Panc1 (cell line): ENCODE results near the gene ALDOA. TPM values are rescaled to one million over a fixed set of nuclear protein-coding genes. Genes with fewer than 3 reads are reported as not detected.

ENCODE experiments used
- ATAC-seq: fragments of 200-7000 bp; cut with Tn5 transposase; 2 replicates; pipeline ENCODE4 v1.9.1; 2020; ENCODE audit warnings: mild to moderate bottlenecking, moderate library complexity
- BruUV-seq: library from RNA; stranded (reverse); fragments of 400-500 nt; replicated peaks from 2 replicates; lab custom pipeline; 2021; lab: Mats Ljungman, UMichigan
- CTCF ChIA-PET: fragments of 300-600 bp; sonication (Branson Sonifier 250); formaldehyde crosslinking; loops from one replicate; lab custom pipeline; 2022; ENCODE audit warnings: antibody characterized with exemption; lab: Charles Lee
- POLR2A ChIA-PET: fragments of 300-600 bp; sonication (Branson Sonifier 250); formaldehyde crosslinking; loops from one replicate; lab custom pipeline; 2022; ENCODE audit warnings: antibody characterized with exemption; lab: Charles Lee
- DNase-seq: peaks from one replicate; pipeline ENCODE4 v3.0.0-alpha.2; 2010; ENCODE audit warnings: low read depth, low spot score
- H3K27ac ChIP-seq: 2 replicates; pipeline ENCODE4 v1.5.1; 2011; ENCODE audit warnings: mild to moderate bottlenecking, low read length, inconsistent platforms
- H3K27me3 ChIP-seq: fragments of 200-500 bp; sonication (Bioruptor generic); 2 replicates; pipeline ENCODE4 v1.6.0; 2014; ENCODE audit warnings: low read length, inconsistent platforms; ENCODE audit not compliant: control insufficient read depth, insufficient read depth
- H3K36me3 ChIP-seq: fragments of 200-500 bp; sonication (Bioruptor generic); 2 replicates; pipeline ENCODE4 v1.5.1; 2014; ENCODE audit warnings: inconsistent platforms, mild to moderate bottlenecking, low read length, moderate library complexity; ENCODE audit not compliant: control insufficient read depth, insufficient read depth
- H3K4me1 ChIP-seq: 2 replicates; pipeline ENCODE4 v1.5.1; 2011; ENCODE audit warnings: inconsistent platforms, mild to moderate bottlenecking, low read length, moderate library complexity; ENCODE audit not compliant: control insufficient read depth, insufficient read depth
- H3K4me3 ChIP-seq, 2 experiments: 2 replicates each; pipeline ENCODE4 v1.5.1; 2011 to 2012; ENCODE audit warnings: low read depth in 2 of 2, low read length in 2 of 2, mild to moderate bottlenecking in 2 of 2, inconsistent platforms in 1 of 2, moderate library complexity in 1 of 2
- H3K9me3 ChIP-seq: fragments of 200-500 bp; sonication (Bioruptor generic); 2 replicates; pipeline ENCODE4 v1.5.1; 2014; ENCODE audit warnings: low read depth, mild to moderate bottlenecking, inconsistent platforms, low read length, moderate library complexity; ENCODE audit not compliant: control insufficient read depth, insufficient read depth
- POLR2AphosphoS5 ChIP-seq: IDR thresholded peaks from 2 replicates; pipeline ENCODE4 v1.6.1; 2012; ENCODE audit warnings: mild to moderate bottlenecking, low read depth, low read length, moderate library complexity
- SIN3A ChIP-seq: IDR thresholded peaks from 2 replicates; pipeline ENCODE4 v1.6.1; 2012; ENCODE audit warnings: low read depth, mild to moderate bottlenecking, low read length, moderate library complexity, borderline replicate concordance; ENCODE audit not compliant: insufficient read depth
- TCF7L2 ChIP-seq: IDR thresholded peaks from 2 replicates; pipeline ENCODE4 v1.6.1; 2011; ENCODE audit warnings: mild to moderate bottlenecking, low read depth, low read length, inconsistent platforms
- in situ Hi-C: cut with HindIII; loops from 2 replicates; pipeline ENCODE4 v1.10.0; 2016; ENCODE audit warnings: low sequenced_read_pairs, low pct_unique_long_range_greater_than_20kb
- intact Hi-C: fragments of 100-400 bp; cut with micrococcal nuclease; formaldehyde crosslinking; loops from one replicate; pipeline ENCODE4 v1.10.0; 2022; ENCODE audit not compliant: unreplicated experiment
- total RNA-seq: library from RNA; stranded (reverse); gene quantifications from one replicate; pipeline ENCODE4 v1.2.1, GENCODE V29; 2021; ENCODE audit not compliant: unreplicated experiment
- TF ChIP-seq, protein P1 (sequence below), 2 experiments: IDR thresholded peaks; 2 replicates each; pipeline ENCODE4 v1.6.1; 2011 to 2012; ENCODE audit warnings: low read depth in 2 of 2, control low read depth in 1 of 2, low read length in 1 of 2, mild to moderate bottlenecking in 1 of 2, moderate library complexity in 1 of 2; ENCODE audit not compliant: insufficient read depth in 1 of 2
- TF ChIP-seq, protein P2 (sequence below): fragments of 450-650 bp; IDR thresholded peaks from 2 replicates; pipeline ENCODE4 v1.5.1; 2017; ENCODE audit warnings: mild to moderate bottlenecking

The ALDOA gene
- total RNA-seq, 1 experiment from 2014 or later, result 2,516 TPM

DNA sequence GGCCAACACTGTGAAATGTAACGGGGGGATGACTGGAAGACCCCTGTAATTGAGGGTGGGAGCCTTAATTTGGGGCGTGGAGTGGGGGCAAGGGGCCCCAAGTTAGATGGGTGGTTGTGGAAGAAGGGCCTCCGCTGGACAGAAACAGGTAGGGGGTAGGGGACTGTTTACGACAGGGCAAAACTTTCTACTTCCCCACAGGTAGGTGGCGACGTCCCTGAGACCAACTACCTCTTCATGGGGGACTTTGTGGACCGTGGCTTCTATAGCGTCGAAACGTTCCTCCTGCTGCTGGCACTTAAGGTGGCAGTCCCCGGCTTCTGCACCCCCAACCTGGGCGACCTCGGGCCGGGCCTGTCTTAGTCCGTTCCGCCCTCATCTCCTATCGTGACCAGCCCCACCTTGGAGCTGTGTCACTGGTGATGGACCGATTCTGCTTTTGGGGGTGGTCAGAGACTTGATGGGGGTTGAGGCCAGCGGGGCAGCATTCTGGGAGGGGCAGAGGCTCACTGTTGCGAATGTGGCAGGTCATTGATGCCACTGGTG lies 17.1 kb downstream of the ALDOA start:
- peaks cover 9% of the 10 kb centered on the region for H3K36me3 ChIP-seq
- no peak for TF ChIP-seq TCF7L2
- TF ChIP-seq, protein P1, sequence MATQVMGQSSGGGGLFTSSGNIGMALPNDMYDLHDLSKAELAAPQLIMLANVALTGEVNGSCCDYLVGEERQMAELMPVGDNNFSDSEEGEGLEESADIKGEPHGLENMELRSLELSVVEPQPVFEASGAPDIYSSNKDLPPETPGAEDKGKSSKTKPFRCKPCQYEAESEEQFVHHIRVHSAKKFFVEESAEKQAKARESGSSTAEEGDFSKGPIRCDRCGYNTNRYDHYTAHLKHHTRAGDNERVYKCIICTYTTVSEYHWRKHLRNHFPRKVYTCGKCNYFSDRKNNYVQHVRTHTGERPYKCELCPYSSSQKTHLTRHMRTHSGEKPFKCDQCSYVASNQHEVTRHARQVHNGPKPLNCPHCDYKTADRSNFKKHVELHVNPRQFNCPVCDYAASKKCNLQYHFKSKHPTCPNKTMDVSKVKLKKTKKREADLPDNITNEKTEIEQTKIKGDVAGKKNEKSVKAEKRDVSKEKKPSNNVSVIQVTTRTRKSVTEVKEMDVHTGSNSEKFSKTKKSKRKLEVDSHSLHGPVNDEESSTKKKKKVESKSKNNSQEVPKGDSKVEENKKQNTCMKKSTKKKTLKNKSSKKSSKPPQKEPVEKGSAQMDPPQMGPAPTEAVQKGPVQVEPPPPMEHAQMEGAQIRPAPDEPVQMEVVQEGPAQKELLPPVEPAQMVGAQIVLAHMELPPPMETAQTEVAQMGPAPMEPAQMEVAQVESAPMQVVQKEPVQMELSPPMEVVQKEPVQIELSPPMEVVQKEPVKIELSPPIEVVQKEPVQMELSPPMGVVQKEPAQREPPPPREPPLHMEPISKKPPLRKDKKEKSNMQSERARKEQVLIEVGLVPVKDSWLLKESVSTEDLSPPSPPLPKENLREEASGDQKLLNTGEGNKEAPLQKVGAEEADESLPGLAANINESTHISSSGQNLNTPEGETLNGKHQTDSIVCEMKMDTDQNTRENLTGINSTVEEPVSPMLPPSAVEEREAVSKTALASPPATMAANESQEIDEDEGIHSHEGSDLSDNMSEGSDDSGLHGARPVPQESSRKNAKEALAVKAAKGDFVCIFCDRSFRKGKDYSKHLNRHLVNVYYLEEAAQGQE (IDR thresholded peaks at IDR 0.05; ENCODE audit: insufficient read depth in 1 of 2, low read depth in 2 of 2, low read length in 1 of 2), result no peak
- no peak for TF ChIP-seq POLR2AphosphoS5
- TF ChIP-seq, protein P2, sequence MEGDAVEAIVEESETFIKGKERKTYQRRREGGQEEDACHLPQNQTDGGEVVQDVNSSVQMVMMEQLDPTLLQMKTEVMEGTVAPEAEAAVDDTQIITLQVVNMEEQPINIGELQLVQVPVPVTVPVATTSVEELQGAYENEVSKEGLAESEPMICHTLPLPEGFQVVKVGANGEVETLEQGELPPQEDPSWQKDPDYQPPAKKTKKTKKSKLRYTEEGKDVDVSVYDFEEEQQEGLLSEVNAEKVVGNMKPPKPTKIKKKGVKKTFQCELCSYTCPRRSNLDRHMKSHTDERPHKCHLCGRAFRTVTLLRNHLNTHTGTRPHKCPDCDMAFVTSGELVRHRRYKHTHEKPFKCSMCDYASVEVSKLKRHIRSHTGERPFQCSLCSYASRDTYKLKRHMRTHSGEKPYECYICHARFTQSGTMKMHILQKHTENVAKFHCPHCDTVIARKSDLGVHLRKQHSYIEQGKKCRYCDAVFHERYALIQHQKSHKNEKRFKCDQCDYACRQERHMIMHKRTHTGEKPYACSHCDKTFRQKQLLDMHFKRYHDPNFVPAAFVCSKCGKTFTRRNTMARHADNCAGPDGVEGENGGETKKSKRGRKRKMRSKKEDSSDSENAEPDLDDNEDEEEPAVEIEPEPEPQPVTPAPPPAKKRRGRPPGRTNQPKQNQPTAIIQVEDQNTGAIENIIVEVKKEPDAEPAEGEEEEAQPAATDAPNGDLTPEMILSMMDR, result no peak; the same call in 1 of the 2 replicates
- no peaks in the 10 kb centered on the region for H3K9me3 ChIP-seq
- in situ Hi-C loops, result no loop called here
- ChIA-PET POLR2A (no interaction called here), CTCF (no interaction called here)
- H3K27ac ChIP-seq, result no peak overlapping the region
- BruUV-seq, result no TSS peak
- ATAC-seq, result no peak
- no peaks in the 10 kb centered on the region for H3K27me3 ChIP-seq
- DNase-seq, result no peak
- no peak overlapping the region for H3K4me3 ChIP-seq
- 0 out of 2 replicates have a peak, but pooled peaks cover 5% of the 10 kb centered on the region for H3K4me1 ChIP-seq
- intact Hi-C loops, result no loop called here

DNA sequence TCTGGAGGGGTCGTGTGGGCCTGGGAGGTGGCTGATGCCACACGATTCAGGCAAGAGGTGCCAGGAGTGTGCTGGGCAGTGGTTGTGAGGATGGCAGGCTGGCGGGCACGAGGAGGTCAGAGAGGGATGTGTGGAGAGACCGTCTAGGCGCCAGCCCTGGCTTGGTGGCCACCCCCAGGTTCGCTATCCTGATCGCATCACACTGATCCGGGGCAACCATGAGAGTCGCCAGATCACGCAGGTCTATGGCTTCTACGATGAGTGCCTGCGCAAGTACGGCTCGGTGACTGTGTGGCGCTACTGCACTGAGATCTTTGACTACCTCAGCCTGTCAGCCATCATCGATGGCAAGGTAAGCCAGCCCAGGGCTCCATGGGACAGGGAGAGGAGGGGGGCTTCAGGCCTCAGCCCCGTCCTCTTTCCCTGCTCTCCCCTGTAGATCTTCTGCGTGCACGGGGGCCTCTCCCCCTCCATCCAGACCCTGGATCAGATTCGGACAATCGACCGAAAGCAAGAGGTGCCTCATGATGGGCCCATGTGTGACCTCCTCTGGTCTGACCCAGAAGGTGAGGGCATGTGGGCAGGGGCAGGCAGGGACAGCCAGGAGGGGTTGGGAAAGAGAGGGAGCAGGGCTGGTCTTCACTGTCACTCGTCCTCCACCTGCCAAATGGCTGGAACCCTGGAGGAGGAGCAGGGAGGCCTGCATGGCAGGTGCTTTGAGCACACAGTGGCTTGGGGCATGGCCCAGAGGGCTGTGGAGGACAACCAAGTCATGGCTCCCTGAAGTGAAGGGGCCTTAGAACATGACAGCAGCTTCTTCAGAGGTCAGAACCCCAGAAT lies 17.9 kb downstream of the ALDOA start:
- in situ Hi-C loops, result no loop called here
- no TSS peak for BruUV-seq

More for the DNA sequence above, 17.9 kb downstream of the ALDOA start:
- Histone ChIP-seq H3K9me3 (no peaks in the 10 kb centered on the region), H3K27me3 (no peaks in the 10 kb centered on the region), H3K4me3 (no peak overlapping the region), H3K27ac (no peak overlapping the region), H3K36me3 (peaks cover 9% of the 10 kb centered on the region), H3K4me1 (no peaks in the 10 kb centered on the region)
- peak; percentile 14; the same call in 1 of the 2 replicates for ATAC-seq
- TF ChIP-seq SIN3A (no peak), POLR2AphosphoS5 (no peak), TCF7L2 (no peak)
- TF ChIP-seq, protein P1 (IDR thresholded peaks at IDR 0.05; ENCODE audit: insufficient read depth in 1 of 2, low read depth in 2 of 2, low read length in 1 of 2), result no peak
- TF ChIP-seq, protein P2, result no peak
- ChIA-PET POLR2A (no interaction called here), CTCF (no interaction called here)
- no peak for DNase-seq
- intact Hi-C loops, result no loop called here
